Sciatic nerve (tissue), 2 donors: ENCODE data around the gene DNAAF3. TPM values are rescaled to one million over a fixed set of nuclear protein-coding genes. Genes with fewer than 3 reads are reported as not detected.

ENCODE experiments used
- ATAC-seq: fragments of 200-7000 bp; cut with Tn5 transposase; one replicate; pipeline ENCODE4 v1.9.1; 2020; ENCODE audit warnings: mild to moderate bottlenecking, moderate library complexity
- DNase-seq: peaks from one replicate; pipeline ENCODE4 v3.0.0-alpha.2; 2020; ENCODE audit warnings: low spot score
- intact Hi-C: fragments of 100-400 bp; cut with DNase I; formaldehyde crosslinking; loops from one replicate; pipeline ENCODE4 v1.14.2; 2022
- total RNA-seq: library from RNA; stranded (reverse); fragmentation: NEBNext Ultra II Directional; extraction: Animal tissue kit (Norgen Biotek cat#: 25700); gene quantifications from one replicate; pipeline ENCODE4 v1.2.1, GENCODE V29; 2021
- donor health status: DM: no; HTN: no; CAD: no.
- donor health status: DM: no; HTN: no; CAD: no.

The DNAAF3 gene
- total RNA-seq, 1 donor from 2014 or later: 0.62 TPM

- DNase-seq (no peak), ATAC-seq (no peak)
- intact Hi-C loops: no loop called here
Measured at GRCh38 chr19:55132453-55133129, 33.8 kb downstream of the DNAAF3 start.

DNA sequence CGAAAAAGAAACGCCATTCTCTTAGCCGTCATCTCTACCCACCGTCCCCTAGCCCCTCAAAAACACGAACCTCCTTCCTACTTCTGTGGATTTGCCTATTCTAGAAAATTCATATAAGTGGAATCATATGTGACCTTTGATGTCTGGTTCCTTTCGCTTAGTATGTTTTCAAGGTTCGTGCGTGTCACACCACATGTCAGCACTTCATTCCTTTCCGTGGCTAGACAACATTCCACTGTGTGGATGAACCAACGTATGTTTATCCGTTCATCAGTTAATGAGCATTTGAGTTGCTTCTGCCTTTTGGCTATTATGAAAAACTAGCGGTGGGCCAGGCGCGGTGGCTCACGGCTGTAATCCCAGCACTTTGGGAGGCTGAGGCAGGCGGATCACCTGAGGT, 35.0 kb downstream of the DNAAF3 start:
- no peak for ATAC-seq
- no peak for DNase-seq
- intact Hi-C loops: no loop called here

GRCh38 chr19:55119053-55119452, 47.4 kb downstream of the DNAAF3 start:
- ATAC-seq (no peak), DNase-seq (no peak)
- intact Hi-C loops: no loop called here

- ATAC-seq: peak; percentile 44
- DNase-seq: peak; percentile 81
- intact Hi-C loops: no loop called here
Measured at GRCh38 chr19:55118401-55118991, 47.9 kb downstream of the DNAAF3 start.

DNA sequence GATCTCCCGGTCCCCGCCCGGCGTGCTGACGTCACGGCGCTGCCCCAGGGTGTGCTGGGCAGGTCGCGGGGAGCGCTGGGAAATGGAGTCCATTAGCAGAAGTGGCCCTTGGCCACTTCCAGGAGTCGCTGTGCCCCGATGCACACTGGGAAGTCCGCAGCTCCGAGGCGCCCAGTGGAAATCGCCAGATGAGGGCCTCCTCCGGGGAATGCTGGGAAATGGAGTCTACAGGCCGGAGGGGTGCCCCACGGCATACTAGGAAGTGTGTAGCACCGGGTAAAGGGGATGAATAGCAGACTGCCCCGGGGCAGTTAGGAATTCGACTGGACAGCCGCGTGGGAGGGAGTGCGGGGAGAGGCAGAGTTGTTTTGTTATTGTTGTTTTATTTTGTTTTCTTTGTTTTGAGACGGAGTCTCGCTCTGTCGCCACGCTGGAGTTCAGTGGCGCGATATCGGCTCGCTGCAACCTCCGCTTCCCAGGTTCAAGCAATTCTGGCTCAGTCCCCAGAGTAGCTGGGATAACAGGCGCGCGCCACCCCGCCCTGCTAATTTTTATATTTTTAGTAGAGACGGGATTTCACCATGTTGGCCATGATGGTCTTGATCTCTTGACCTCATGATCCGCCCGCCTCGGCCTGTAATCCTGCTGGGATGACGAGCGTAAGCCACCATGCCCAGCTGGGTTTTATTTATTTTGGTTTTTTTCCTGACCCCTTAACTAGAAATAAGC, 48.6 kb downstream of the DNAAF3 start:
- ATAC-seq: peak; percentile 96
- peak; percentile 99 for DNase-seq
- intact Hi-C loops: no loop called here

DNA sequence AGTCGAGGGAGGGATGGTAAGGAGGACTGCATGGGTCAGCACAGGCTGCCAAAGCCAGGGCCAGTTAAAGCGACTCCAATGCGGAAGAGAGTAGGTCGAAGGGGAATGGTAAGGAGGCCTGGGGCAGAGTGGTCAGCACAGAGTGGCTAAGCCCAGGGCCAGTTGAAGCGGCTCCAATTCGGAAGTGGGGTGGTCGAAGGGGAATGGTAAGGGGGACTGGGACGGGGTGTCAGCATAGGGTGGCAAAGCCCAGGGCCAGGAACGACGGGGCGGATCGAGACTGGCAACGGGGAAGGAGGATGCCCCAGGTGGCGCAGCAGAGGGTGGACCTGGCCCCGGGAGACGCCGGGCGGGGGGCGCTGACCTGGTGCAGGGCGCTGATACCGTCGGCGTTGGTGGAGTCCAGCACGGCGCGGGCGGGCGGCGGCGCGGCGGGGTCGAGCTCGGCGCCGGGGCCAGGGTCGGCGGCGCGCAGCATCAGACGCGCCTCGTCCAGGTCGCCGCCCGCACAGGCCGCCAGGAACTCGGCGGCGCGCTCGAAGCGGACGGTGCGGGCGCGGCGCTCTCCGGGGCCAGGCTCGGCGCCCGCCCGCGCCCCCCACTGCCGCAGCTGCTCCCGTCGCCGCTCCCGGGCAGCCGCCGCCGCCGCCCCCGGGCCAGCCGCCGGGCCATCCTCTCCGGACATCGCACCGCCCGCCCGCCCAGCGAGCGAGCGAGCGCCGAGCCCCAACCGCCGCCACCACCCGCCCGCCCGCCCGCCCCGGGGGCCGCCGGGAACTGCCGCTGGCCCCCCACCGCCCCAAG, 49.4 kb downstream of the DNAAF3 start, which contains the start of gene PPP1R12C:
Gene PPP1R12C (minus strand): TSS at position 779 of the 804 bp plus-strand sequence. CDS start 94 bp downstream, at position 685.
- DNase-seq (peak; percentile 73), ATAC-seq (no peak)
- intact Hi-C loops: no loop called here

GRCh38 chr19:55116232-55116858, 50.1 kb downstream of the DNAAF3 start:
- peak; percentile 41 for ATAC-seq
- DNase-seq: peak; percentile 81
- intact Hi-C loops: no loop called here

DNA sequence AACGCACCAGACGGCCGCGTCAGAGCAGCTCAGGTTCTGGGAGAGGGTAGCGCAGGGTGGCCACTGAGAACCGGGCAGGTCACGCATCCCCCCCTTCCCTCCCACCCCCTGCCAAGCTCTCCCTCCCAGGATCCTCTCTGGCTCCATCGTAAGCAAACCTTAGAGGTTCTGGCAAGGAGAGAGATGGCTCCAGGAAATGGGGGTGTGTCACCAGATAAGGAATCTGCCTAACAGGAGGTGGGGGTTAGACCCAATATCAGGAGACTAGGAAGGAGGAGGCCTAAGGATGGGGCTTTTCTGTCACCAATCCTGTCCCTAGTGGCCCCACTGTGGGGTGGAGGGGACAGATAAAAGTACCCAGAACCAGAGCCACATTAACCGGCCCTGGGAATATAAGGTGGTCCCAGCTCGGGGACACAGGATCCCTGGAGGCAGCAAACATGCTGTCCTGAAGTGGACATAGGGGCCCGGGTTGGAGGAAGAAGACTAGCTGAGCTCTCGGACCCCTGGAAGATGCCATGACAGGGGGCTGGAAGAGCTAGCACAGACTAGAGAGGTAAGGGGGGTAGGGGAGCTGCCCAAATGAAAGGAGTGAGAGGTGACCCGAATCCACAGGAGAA, 50.9 kb downstream of the DNAAF3 start:
- intact Hi-C loops: no loop called here
- ATAC-seq: no peak
- DNase-seq: no peak

- intact Hi-C loops: no loop called here
- ATAC-seq: no peak
- no peak for DNase-seq
Measured at GRCh38 chr19:55114566-55115145, 51.8 kb downstream of the DNAAF3 start.

DNA sequence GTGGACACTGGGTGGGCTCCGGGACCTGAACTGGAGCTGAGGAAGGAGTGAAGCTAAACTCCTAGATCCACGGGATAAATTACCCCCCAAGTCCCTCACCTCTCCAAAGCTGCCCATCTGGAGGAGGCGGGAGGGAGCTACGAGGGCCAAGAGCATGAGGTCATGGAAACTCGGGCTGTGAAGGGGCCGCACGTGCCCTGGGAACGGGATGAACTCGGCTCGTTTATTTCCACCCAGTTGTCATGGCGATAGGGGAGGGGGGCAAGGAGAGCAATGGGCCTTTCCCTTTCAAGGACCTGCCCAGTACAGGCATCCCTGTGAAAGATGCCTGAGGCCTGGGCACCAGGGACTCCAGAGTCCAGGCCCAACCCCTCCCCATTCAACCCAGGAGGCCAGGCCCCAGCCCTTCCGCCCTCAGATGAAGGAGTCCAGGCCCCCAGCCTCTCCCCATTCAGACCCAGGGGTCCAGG, 52.8 kb downstream of the DNAAF3 start:
- ATAC-seq (peak; percentile 76), DNase-seq (peak; percentile 92)
- intact Hi-C loops: no loop called here

DNA sequence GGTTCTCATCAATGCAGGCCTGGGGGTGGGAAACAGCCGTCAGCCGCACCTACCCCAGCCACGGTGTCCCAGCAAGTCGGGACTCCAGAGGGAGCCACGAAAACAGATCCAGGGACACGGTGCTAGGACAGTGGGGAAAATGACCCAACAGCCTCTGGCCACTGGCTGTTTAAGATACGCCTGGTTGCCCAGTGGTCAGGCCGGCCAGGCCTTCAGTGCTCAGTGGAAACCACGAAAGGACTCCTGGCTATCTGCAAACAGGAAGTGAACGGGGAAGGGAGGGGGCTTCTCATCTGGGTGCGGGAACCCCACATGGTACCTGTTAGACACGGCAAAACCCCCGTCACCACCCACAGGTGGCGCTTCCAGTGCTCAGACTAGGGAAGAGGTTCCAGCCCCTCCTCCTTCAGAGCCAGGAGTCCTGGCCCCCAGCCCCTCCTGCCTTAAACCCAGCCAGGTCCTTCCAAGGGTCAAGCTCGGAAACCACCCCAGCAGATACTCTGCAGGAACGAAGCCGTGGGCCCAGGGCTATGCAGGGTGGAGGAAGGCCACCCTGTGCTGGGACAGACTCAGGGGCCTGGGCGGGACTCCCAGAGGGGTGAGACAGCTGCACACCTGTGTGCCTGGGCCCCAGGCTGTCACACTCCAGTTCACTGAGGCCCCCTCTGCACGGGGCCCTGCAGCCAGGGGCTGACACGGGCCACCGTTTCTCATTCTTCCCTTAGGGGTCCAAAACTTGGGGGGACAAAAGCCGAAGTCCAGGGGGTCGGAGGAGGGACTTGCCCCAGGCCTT, 53.4 kb downstream of the DNAAF3 start:
- no peak for DNase-seq
- intact Hi-C loops: no loop called here
- no peak for ATAC-seq

DNA sequence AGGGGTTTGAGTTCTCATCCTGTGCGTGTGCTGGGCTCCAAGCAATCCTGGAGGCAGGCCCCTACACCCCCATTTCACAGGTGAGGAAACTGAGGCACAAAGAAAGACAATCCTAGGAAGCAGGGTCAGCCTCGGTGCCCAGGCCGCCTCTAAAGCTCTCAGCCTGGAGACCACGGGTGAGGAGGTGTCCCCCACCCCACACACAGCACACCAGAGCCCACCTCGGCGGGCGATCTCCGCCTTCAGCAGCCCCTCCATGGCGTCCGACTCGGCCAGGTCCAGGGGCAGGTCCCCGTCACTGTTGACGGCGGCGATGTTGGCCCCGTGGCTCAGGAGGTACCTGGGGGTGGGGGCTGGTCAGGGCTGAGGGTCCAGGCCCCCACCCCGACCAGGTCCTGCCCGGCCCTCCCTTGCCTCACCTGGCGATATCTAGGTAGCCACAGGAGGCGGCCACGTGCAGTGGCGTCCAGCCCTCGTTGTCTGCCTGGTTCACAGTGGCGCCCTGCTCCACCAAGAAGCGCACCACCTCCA, 54.1 kb downstream of the DNAAF3 start:
- ATAC-seq (no peak), DNase-seq (no peak)
- intact Hi-C loops: no loop called here

DNA sequence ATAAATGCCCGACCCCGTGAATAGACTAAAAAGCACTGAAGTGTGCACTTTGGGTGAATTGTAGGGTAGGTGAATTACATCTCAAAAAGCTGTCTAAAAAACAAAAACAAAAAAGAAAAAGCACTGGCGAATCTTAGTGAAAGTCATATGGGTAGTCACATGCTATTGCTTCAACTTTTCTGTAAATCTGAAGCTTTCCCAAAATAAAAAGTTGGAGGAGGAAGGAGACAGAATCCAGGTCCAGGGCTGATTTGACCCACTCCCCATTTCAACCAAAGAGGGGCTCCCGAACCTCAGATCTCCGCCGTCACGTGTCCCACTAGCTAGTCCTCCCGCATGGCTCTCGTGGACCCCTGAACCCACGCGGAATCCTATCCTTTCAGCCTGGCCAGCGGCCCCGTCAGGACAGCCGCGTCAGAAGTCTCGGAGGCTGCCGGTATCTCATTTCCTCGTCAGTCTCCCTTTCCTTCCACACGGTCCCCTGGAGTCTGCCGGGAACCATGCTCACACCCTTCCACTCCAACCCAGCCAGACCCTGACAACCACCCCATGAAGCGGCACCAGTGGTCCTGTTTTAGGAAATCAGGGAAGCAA, 55.1 kb downstream of the DNAAF3 start:
- intact Hi-C loops: no loop called here
- DNase-seq: no peak
- ATAC-seq: no peak

- ATAC-seq: no peak
- DNase-seq: no peak
- intact Hi-C loops: no loop called here
Measured at GRCh38 chr19:55109527-55110291, 56.7 kb downstream of the DNAAF3 start.
